Pancreas (tissue), 10 donors: Measurements from ENCODE around the gene ATP5IF1. TPM values are rescaled to one million over a fixed set of nuclear protein-coding genes. Genes with fewer than 3 reads are reported as not detected.
A peak's percentile ranks its signal among the peaks of the same experiment; 100 is the strongest.

Experiments
- ATAC-seq, 4 donors: fragments of 200-7000 bp; cut with Tn5 transposase; one replicate each; pipeline versions ENCODE4 v1.8.0 to v1.9.1; 2020; ENCODE audit warnings: mild to moderate bottlenecking in 4 of 4, moderate library complexity in 4 of 4
- DNase-seq, 6 donors: peaks; one replicate each; pipeline ENCODE4 v3.0.0-alpha.2; 2020
- FAIRE-seq: peaks from 2 replicates; lab custom pipeline; 2012; peaks lifted over from hg19 to GRCh38; lab: Jason Lieb, UNC
- H3K27ac ChIP-seq, 4 donors: fragments of 200-600 bp; sonication (generic); 1 replicate in 3 of 4; 2 replicates in 1 of 4; pipeline versions ENCODE4 v1.5.0 to v1.8.0; 2020
- H3K27me3 ChIP-seq, 4 donors: fragments of 200-600 bp; one replicate each; pipeline ENCODE4 v1.8.0; 2021
- H3K36me3 ChIP-seq, 3 donors: fragments of 200-600 bp; sonication (generic) in 1 of 3; one replicate each; pipeline versions ENCODE4 v1.5.0 to v1.8.0; 2020 to 2021
- H3K4me1 ChIP-seq, 3 donors: fragments of 200-600 bp; one replicate each; pipeline ENCODE4 v1.8.0; 2021
- H3K4me3 ChIP-seq, 4 donors: fragments of 200-600 bp; sonication (generic) in 2 of 4; one replicate each; pipeline versions ENCODE4 v1.5.0 to v1.8.0; 2020 to 2021
- H3K9me3 ChIP-seq, 4 donors: fragments of 200-600 bp; one replicate each; pipeline ENCODE4 v1.8.0; 2021
- WGBS, 2 donors: extraction: QIAGEN DNeasy Blood & Tissue Kit; methylation state at CpG; one replicate each; pipeline ENCODE4 v1.1.7; 2013; 5-methylcytosine and 5-hydroxymethylcytosine counted together
- intact Hi-C, 3 donors: fragments of 100-400 bp; cut with DNase I; formaldehyde crosslinking; loops; one replicate each; pipeline versions ENCODE4 v1.11.1 to v1.14.2; 2022
- polyA plus RNA-seq, 2 donors: library from polyadenylated mRNA; stranded (reverse); fragments of 200-250 nt; gene quantifications; one replicate each; pipeline ENCODE4 v1.2.3, GENCODE V29; 2013
- total RNA-seq, 6 donors: library from RNA; stranded (reverse); fragmentation: NEBNext Ultra II Directional in 4 of 6; extraction: Animal tissue kit (Norgen Biotek cat#: 25700) in 4 of 6; gene quantifications; one replicate each; pipeline versions ENCODE4 v1.2.1 to v1.2.4, GENCODE V29; 2021 to 2023
- TF ChIP-seq, protein P1 (sequence below), 4 donors: fragments of 200-600 bp; sonication (generic) in 3 of 4; IDR thresholded peaks; one replicate each; pipeline versions ENCODE4 v1.5.0 to v1.8.0; 2021; ENCODE audit warnings: antibody characterized with exemption in 4 of 4
- donor health status: healthy with polysubstance abuse.
- donor health status: DM: no; HTN: no; CAD: no; lungs with moderate emphysema.
- donor health status: DM: no; HTN: no; CAD: no.
- donor health status: control.
- donor health status: control.
- donor health status: Bipolar disorder and iron deficiency.
- donor health status: DM: yes; HTN: yes; CAD: no.
- donor health status: DM: no; HTN: no; CAD: no.
- donor health status: DM: no; HTN: no; CAD: no.
- donor health status: DM: yes; HTN: yes; CAD: no.

The ATP5IF1 gene
- total and polyA plus RNA-seq, 8 donors, result 37.9 to 239 (median 60.2) TPM

GRCh38 chr1:28199328-28200233 lies 36.3 kb upstream of the ATP5IF1 start:
- no peaks in the 10 kb centered on the region for H3K4me1 ChIP-seq
- DNase-seq (no peak), FAIRE-seq (no peak), ATAC-seq (peak in 1 of 4 donors; percentile 15)
- intact Hi-C loops, result loop anchor here in 1 of 3 donors (10.0 kb wide), 1 partner anchor 95 kb away; no protein-coding TSS in a partner anchor
- H3K36me3 ChIP-seq, result peaks cover 4 to 44% (median 5%) of the 10 kb centered on the region in 3 donors
- TF ChIP-seq, protein P1, sequence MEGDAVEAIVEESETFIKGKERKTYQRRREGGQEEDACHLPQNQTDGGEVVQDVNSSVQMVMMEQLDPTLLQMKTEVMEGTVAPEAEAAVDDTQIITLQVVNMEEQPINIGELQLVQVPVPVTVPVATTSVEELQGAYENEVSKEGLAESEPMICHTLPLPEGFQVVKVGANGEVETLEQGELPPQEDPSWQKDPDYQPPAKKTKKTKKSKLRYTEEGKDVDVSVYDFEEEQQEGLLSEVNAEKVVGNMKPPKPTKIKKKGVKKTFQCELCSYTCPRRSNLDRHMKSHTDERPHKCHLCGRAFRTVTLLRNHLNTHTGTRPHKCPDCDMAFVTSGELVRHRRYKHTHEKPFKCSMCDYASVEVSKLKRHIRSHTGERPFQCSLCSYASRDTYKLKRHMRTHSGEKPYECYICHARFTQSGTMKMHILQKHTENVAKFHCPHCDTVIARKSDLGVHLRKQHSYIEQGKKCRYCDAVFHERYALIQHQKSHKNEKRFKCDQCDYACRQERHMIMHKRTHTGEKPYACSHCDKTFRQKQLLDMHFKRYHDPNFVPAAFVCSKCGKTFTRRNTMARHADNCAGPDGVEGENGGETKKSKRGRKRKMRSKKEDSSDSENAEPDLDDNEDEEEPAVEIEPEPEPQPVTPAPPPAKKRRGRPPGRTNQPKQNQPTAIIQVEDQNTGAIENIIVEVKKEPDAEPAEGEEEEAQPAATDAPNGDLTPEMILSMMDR (IDR thresholded peaks at IDR 0.05), result no peak
- H3K9me3 ChIP-seq, result no peaks in the 10 kb centered on the region
- H3K27ac ChIP-seq, result no peak overlapping the region
- H3K4me3 ChIP-seq, result no peak overlapping the region
- 85 to 90% methylated on average over 8 of the region's 8 CpGs for WGBS, 2 donors
- H3K27me3 ChIP-seq, result no peaks in the 10 kb centered on the region

DNA sequence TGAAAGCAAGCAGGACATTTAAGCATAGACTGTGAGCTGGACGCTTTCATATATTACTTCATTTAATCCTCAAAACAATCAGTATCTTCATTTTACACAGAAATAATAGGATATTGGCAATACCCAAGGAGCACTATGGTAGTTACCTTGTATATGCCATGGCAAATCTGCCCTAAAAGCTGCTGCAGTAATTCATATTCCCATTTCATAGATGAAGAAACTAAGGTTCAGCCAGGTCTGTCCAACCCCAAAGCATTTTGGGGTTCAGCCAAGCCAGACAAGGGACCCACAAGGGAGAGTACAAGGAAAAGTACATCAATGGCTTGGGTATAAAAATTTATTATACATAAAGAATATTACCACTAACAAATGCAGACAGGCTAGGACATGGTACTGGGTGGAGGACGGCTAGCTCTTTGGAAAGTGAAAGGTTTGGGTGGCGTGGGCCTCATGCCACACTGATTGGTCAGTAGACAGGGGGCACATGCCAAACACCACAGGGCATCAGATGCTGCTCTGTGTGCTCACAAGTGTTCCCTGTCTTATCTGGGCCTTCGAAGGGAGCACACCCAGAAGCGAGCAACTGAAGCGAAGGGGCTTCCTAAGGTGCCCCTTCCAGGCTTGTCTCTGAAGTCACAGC lies 35.6 kb upstream of the ATP5IF1 start:
- 92 to 95% methylated on average over 6 of the region's 6 CpGs for WGBS, 2 donors
- no peaks in the 10 kb centered on the region for H3K27me3 ChIP-seq
- DNase-seq (no peak), FAIRE-seq (no peak), ATAC-seq (no peak)
- no peak overlapping the region for H3K27ac ChIP-seq
- peaks cover 4 to 44% (median 5%) of the 10 kb centered on the region in 3 donors for H3K36me3 ChIP-seq
- TF ChIP-seq, protein P1 (IDR thresholded peaks at IDR 0.05), result no peak
- intact Hi-C loops, result loop anchor here in 1 of 3 donors (10.0 kb wide), 1 partner anchor 96 kb away; no protein-coding TSS in a partner anchor
- H3K4me3 ChIP-seq, result no peak overlapping the region
- H3K9me3 ChIP-seq, result no peaks in the 10 kb centered on the region
- peaks cover 0 to 4% (median 0%) of the 10 kb centered on the region in 3 donors for H3K4me1 ChIP-seq

DNA sequence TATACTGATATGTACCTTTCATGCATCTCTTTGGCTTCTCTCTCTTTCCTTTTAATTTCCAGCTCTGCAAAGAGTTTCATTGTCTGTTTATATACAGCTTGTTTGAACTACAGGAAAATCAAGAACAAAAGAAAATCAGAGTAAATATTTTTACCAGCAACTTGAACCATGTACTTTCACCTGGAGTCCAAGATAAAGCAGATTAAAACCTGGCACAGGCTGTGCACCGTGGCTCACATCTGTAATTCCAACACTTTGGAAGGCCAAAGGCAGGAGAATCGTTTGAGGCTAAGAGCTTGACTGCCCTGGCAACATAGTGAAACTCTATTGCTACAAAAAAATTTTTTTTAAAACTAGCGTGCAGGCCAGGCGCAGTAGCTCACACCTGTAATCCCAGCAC lies 30.7 kb upstream of the ATP5IF1 start:
- DNase-seq (no peak), ATAC-seq (peak in 2 of 4 donors; percentile 48 to 73), FAIRE-seq (no peak)
- intact Hi-C loops, result loop anchor here in 1 of 3 donors (10.0 kb wide), 1 partner anchor 100 kb away; no protein-coding TSS in a partner anchor
- H3K27ac ChIP-seq, result no peak overlapping the region
- no peak overlapping the region for H3K4me3 ChIP-seq
- 40 to 50% methylated on average over 4 of the region's 4 CpGs for WGBS, 2 donors
- H3K36me3 ChIP-seq, result peaks cover 4 to 31% (median 5%) of the 10 kb centered on the region in 3 donors
- H3K27me3 ChIP-seq, result no peaks in the 10 kb centered on the region
- H3K4me1 ChIP-seq, result peaks cover 0 to 4% (median 0%) of the 10 kb centered on the region in 3 donors
- TF ChIP-seq, protein P1 (IDR thresholded peaks at IDR 0.05), result no peak
- H3K9me3 ChIP-seq, result no peaks in the 10 kb centered on the region

DNA sequence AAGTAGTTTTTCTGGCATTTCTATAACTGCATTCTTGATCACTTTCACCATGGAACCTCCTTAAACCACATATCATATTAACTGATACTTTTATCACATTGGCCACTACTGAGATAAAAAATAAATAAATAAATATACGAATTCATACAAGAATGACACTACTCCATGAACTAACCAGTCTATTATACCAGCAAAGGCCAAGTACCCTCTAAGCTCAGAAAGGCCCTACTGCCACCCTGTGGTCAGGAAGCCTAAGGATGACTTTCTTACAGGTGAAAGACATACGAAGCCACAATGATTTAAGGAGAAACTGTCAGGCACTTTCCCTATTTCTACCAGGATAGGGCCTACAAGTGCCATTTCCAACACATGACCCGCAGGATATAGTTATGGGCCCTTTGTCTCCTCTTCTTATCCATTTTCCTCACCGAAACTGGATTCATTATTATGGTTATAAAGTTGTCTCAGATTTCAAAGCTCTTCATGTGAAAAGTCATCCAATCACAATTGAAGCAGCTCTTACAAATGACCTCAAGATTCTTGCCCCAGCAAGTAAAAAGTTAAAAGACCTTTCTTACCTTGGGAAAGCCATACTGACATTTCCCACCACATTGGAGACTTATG lies 27.0 kb upstream of the ATP5IF1 start:
- Histone ChIP-seq H3K36me3 (peaks cover 0 to 17% (median 0%) of the 10 kb centered on the region in 3 donors), H3K4me1 (peaks cover 0 to 4% (median 0%) of the 10 kb centered on the region in 3 donors), H3K9me3 (no peaks in the 10 kb centered on the region), H3K4me3 (no peak overlapping the region), H3K27me3 (no peaks in the 10 kb centered on the region), H3K27ac (no peak overlapping the region)
- TF ChIP-seq, protein P1 (IDR thresholded peaks at IDR 0.05), result peak in 3 of 4 donors; percentile 8 to 35 (median 23)
- FAIRE-seq (no peak), ATAC-seq (peak; percentile 69 to 94 (median 92)), DNase-seq (peak in 3 of 6 donors; percentile 25 to 50 (median 42))
- intact Hi-C loops, result loop anchor here in 1 of 3 donors (10.0 kb wide), 1 partner anchor 104 kb away; no protein-coding TSS in a partner anchor
- WGBS, 2 donors, result 31 to 41% methylated on average over 4 of the region's 4 CpGs
